Suppressor macrophage (primary cell): Measurements from ENCODE around the gene DCST1.

Experiments used
- DNase-seq, 4 experiments: peaks; one replicate each; pipeline ENCODE4 v3.0.0-alpha.2; 2020 to 2022

DCST1 gene

DNA sequence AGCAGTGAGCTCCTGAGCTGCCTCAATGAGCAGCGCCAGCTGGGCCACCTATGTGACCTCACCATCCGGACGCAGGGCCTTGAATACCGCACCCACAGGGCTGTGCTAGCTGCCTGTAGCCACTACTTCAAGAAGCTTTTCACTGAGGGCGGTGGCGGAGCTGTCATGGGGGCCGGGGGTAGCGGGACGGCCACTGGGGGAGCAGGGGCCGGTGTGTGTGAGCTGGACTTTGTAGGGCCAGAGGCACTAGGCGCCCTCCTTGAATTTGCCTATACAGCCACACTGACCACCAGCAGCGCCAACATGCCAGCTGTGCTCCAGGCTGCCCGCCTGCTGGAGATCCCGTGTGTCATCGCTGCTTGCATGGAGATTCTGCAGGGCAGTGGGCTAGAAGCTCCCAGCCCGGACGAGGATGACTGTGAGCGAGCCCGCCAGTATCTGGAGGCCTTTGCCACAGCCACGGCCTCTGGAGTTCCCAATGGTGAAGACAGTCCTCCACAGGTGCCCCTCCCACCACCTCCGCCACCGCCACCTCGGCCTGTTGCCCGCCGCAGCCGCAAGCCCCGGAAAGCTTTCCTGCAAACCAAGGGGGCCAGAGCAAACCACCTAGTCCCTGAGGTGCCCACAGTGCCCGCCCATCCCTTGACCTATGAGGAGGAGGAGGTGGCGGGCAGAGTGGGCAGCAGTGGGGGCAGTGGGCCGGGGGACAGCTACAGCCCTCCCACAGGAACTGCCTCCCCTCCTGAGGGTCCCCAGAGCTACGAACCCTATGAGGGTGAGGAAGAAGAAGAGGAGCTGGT lies 18.7 kb upstream of the DCST1 start:
- DNase-seq, result no peak

DNA sequence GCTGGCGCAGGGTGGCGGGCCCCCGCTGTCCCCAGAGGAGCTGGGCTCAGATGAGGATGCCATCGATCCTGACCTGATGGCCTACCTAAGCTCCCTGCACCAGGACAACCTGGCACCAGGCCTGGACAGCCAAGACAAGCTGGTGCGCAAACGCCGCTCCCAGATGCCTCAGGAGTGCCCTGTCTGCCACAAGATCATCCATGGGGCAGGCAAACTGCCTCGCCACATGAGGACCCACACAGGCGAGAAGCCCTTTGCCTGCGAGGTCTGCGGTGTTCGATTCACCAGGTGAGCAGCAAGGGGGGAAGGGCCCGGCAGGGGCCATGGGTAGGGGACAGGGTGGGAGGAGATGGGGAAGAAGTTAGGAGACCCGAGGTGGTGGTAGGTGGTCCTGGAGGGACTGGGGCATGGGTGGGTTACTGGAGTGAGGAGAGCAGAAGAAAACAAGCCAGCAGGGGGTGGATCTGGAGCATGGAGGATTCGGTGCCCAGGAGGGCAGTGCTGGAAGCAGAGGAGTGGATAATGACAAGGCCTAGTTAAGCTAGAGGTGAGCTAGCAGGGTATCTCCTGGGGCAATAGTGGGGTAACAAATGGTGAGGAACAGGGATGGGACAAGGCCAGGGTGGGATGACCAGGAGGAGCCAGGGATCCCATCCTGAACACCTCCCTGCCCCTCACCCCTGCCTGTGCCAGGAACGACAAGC lies 17.9 kb upstream of the DCST1 start:
- no peak for DNase-seq

- DNase-seq, result no peak
These were observed 17.3 kb upstream of the DCST1 start for GRCh38 chr1:155016231-155016831.

GRCh38 chr1:155017041-155017945 lies 16.3 kb upstream of the DCST1 start:
- peak; percentile 80 to 92 (median 86) for DNase-seq

- DNase-seq, result peak in 1 of 4 experiments; percentile 18
These were observed 15.7 kb upstream of the DCST1 start for GRCh38 chr1:155017946-155018316.

DNA sequence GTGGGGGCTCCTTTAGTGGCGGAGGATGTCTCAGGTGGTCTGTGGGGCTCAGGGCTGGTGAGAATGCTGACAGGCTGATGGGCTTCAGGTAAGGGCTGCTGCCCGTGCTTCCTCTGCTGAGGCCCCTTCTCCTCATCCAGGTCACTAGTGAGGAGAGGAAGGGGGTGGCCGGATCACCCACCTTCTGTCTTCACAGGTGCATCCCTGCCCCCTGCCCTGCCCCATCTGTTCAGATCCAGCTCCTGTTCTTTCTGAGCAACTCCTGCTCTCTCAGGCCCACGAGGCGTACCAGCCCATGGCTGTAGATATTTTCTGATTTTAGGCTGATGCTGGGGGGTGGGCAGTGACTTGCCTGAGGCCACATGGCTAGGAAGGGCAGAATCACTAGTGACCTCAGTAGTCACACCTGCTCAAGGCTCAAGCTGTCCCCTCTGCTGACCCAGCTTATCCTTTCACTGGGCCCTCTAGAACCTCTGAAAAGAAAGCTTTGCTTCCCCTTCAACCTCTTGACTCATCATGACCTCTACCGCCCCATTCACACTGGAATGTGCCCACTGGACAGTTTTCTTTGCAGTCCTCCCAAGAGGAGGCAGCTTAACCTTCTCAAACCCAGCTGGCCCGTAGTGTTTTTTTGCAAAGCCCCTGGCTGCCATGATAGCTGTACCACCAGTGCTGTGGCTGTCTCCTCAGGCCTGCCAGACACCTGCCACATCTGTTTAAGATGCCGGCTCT lies 14.8 kb upstream of the DCST1 start:
- peak in 3 of 4 experiments; percentile 52 to 65 (median 57) for DNase-seq

- DNase-seq, result no peak
These were observed 14.0 kb upstream of the DCST1 start for GRCh38 chr1:155019377-155020245.

GRCh38 chr1:155022136-155022926 lies 11.3 kb upstream of the DCST1 start:
- DNase-seq, result no peak

DNA sequence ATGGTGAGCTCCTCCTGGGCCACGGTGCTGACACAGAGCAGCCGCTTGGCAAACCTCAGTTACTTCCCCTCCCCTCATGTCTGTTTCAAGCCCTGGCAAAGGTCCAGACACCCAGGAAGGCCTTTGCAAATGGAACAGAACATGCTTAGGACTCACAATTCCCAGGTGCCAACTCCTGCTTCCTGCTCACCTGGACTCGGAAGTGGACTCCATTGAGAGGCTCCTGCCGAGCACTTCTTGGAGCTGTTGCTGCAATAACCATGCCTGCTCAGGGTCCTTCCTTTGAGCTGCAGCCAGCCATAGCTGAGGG lies 10.7 kb upstream of the DCST1 start:
- DNase-seq, result peak; percentile 49 to 73 (median 66)

- DNase-seq, result no peak
These were observed 10.0 kb upstream of the DCST1 start for GRCh38 chr1:155023627-155024026.

- DNase-seq, result no peak
These were observed 9.3 kb upstream of the DCST1 start for GRCh38 chr1:155024315-155024714.

GRCh38 chr1:155026154-155026553 lies 7.5 kb upstream of the DCST1 start:
- no peak for DNase-seq

GRCh38 chr1:155026588-155026987 lies 7.0 kb upstream of the DCST1 start:
- DNase-seq, result no peak

DNA sequence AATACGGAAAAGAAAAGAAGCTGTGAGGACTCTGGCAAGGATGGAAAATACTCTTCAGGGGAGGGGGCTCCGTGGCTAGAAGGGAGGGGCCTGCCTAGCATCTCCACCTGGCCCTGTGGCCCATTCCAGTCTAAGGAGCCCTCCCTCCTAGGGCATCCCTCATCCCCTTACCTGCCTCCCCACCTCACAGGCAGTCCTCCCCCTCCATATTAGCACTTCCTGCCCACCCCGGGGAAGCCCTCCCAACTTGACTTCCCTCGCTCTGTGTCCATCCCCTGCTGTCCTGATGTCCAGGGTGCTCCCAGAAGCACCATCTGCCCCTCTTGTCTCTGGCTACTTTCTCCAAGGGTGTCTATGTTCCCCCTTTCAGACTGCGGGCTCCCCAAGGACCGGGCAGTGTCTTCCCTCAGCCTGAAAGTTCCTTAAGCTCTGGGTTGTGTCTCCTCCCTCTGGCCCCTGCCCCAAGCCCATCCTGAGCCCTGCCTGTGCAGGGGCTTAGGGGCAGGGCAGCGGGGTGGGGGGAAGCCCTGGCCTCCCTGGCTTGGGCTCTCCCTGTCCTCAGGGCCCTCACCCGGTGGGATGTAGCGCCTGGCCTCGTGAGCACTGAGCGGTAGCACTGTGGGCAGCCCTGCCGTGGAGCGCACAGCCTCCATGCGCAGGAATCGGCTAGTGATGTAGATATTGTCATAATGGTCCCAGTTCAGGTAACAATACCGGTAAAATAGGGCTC lies 3.9 kb upstream of the DCST1 start:
- DNase-seq, result no peak

- DNase-seq, result no peak
These were observed 3.3 kb upstream of the DCST1 start for GRCh38 chr1:155030243-155030795.

GRCh38 chr1:155030899-155031298 lies 2.7 kb upstream of the DCST1 start:
- no peak for DNase-seq

GRCh38 chr1:155032886-155033285 lies 738 bp upstream of the DCST1 start:
- DNase-seq, result no peak

DNA sequence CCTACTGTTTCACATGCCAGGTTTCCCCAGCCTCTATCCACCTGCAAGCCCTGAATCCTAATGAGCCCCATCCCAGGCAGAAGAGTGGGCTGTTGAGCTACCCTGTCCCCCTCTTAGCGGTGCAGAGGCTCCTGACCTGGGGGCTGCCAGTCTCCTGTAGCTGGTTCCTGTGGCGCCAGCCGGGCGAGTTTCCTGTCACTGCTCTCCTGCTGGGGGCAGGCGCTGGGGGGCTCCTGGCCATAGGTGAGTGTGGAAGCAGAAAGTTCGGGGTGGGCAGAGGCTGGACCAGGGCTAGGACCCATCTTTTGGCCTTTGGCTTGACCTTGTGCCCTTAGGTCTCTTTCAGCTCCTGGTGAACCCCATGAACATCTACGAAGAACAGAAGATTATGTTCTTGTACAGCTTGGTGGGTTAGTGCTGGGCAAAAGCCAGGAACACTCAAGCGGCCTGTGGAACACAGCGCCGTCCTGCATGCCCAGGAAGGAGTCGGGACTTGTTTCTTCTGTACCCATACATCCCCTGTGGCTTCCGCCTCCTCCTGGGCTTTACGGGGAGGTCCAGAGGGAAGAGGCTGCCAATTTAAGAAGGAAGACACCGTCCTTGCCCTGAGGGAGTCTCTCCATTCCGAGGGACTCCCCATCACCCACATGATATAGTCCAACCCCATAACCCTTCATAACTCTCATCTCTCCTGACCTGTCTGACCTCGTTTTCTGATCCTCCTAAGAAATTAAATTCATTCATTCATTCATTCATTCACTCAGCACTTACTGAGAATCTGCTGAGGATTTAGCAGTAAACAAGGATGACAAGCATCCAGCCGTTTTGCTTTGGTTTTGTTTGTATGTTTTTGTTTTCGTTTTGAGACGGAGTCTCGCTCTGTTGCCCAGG lies 939 bp downstream of the DCST1 start:
- peak in 1 of 4 experiments; percentile 0 for DNase-seq
